H4 (cell line): ENCODE data around the gene SLC22A17. TPM values are rescaled to one million over a fixed set of nuclear protein-coding genes. Genes with fewer than 3 reads are reported as not detected.
A peak's percentile ranks its signal among the peaks of the same experiment; 100 is the strongest.

Experiments
- DNase-seq: peaks from one replicate; pipeline ENCODE4 v3.0.0-alpha.2; 2015; ENCODE audit warnings: low spot score
- total RNA-seq: library from RNA; depleted of rRNA; stranded (reverse); fragments of >200 nt; shearing (Covaris generic); gene quantifications from 2 replicates; pipeline ENCODE4 v1.2.3, GENCODE V29; 2014; rRNA removed

SLC22A17 gene
- total RNA-seq, 1 experiment from 2014 or later = 4.6 TPM

- DNase-seq = no peak
Observed at GRCh38 chr14:23307687-23308644, 44.7 kb downstream of the SLC22A17 start.

- no peak for DNase-seq
Observed at GRCh38 chr14:23307146-23307530, 45.5 kb downstream of the SLC22A17 start.

GRCh38 chr14:23306412-23307145, 46.1 kb downstream of the SLC22A17 start, which contains the start of gene BCL2L2:
Gene BCL2L2, plus strand, starts transcription at chr14:23306833. Its CDS starts 935 bp downstream, at chr14:23307768.
- DNase-seq = peak; percentile 86

GRCh38 chr14:23302290-23303225, 50.1 kb downstream of the SLC22A17 start, which contains the start of gene PPP1R3E:
Gene PPP1R3E, minus strand, starts transcription at chr14:23302859. Its CDS starts 283 bp downstream, at chr14:23302576.
- DNase-seq = no peak

- DNase-seq = no peak
Observed at GRCh38 chr14:23301969-23302289, 50.8 kb downstream of the SLC22A17 start.

- peak; percentile 94 for DNase-seq
Observed at GRCh38 chr14:23301288-23301968, 51.3 kb downstream of the SLC22A17 start.

- DNase-seq = no peak
Observed at GRCh38 chr14:23300687-23301223, 51.9 kb downstream of the SLC22A17 start.

GRCh38 chr14:23299986-23300686, 52.6 kb downstream of the SLC22A17 start:
- no peak for DNase-seq

GRCh38 chr14:23299211-23299957, 53.3 kb downstream of the SLC22A17 start:
- DNase-seq = peak; percentile 58

GRCh38 chr14:23297611-23298277, 54.9 kb downstream of the SLC22A17 start:
- no peak for DNase-seq

GRCh38 chr14:23297096-23297495, 55.6 kb downstream of the SLC22A17 start:
- DNase-seq = no peak

Other genes starting within 250 kb of the SLC22A17 start
- not detected in 2 replicates for gene CIROP, start 247.9 kb downstream of the SLC22A17 start, total RNA-seq
- not detected in 2 replicates for gene CEBPE, start 233.6 kb downstream of the SLC22A17 start, total RNA-seq
- gene SLC7A8, start 169.2 kb downstream of the SLC22A17 start, total RNA-seq = 5.2 and 5.6 TPM in 2 replicates
- not detected in 2 replicates for gene RNF212B, start 115.0 kb downstream of the SLC22A17 start, total RNA-seq
- 9.8 and 11.4 TPM in 2 replicates for gene HOMEZ, start 66.8 kb downstream of the SLC22A17 start, total RNA-seq
- gene PPP1R3E, start 50.0 kb downstream of the SLC22A17 start, total RNA-seq = 2.8 and 4.6 TPM in 2 replicates
- gene BCL2L2, start 46.1 kb downstream of the SLC22A17 start, total RNA-seq = 9.7 and 14.5 TPM in 2 replicates
- 101 and 109 TPM in 2 replicates for gene PABPN1, start 31.4 kb downstream of the SLC22A17 start, total RNA-seq
- not detected in 2 replicates for gene EFS, start 12.3 kb upstream of the SLC22A17 start, total RNA-seq
- not detected in 2 replicates for gene IL25, start 19.9 kb upstream of the SLC22A17 start, total RNA-seq
- not detected in 2 replicates for gene CMTM5, start 24.2 kb upstream of the SLC22A17 start, total RNA-seq
- not detected in 2 replicates for gene MYH6, start 55.4 kb upstream of the SLC22A17 start, total RNA-seq
- gene MYH7, start 82.8 kb upstream of the SLC22A17 start, total RNA-seq = not detected in 2 replicates
- 65.3 and 80.2 TPM in 2 replicates for gene NGDN, start 116.8 kb upstream of the SLC22A17 start, total RNA-seq
- gene ZFHX2, start 198.9 kb upstream of the SLC22A17 start, total RNA-seq = 0.02 and 0.10 TPM in 2 replicates
- 4.0 and 11.8 TPM in 2 replicates for gene THTPA, start 203.4 kb upstream of the SLC22A17 start, total RNA-seq
- 0.06 and 0.43 TPM in 2 replicates for gene AP1G2, start 214.9 kb upstream of the SLC22A17 start, total RNA-seq
- not detected in 2 replicates for gene JPH4, start 225.9 kb upstream of the SLC22A17 start, total RNA-seq